ENCODE data around the gene CILP2. TPM values are rescaled to one million over a fixed set of nuclear protein-coding genes. Genes with fewer than 3 reads are reported as not detected.

Gene CILP2
- total and polyA plus RNA-seq, 2 of the 4 experiments (the other 2 are of a cell fraction), result 0.18 to 0.87 TPM

- DNase-seq (no peak), ATAC-seq (ENCODE audit: low read depth) (no peak)
- Histone ChIP-seq H2AFZ (replicated peaks; ENCODE audit: low read length, poor library complexity) (no peak overlapping the region), H3K4me2 (ENCODE audit: low read depth, low read length) (no peak overlapping the region), H3K23ac (ENCODE audit: low read depth, low read length) (no peak overlapping the region), H2BK5ac (ENCODE audit: low read depth, low read length, poor library complexity, severe bottlenecking) (no peak overlapping the region), H3K4me1 (ENCODE audit: control insufficient read depth, insufficient read depth, low read length) (no peaks in the 10 kb centered on the region), H3K27me3 (ENCODE audit: control insufficient read depth, insufficient read depth, low read length) (peaks cover 24% of the 10 kb centered on the region), H3K56ac (ENCODE audit: extremely low read depth, insufficient read depth, low read length) (no peak overlapping the region), H2BK15ac (ENCODE audit: low read depth, low read length) (no peak overlapping the region), H3K9me1 (ENCODE audit: insufficient read depth, low read length) (no peaks in the 10 kb centered on the region), H3K18ac (ENCODE audit: low read depth, low read length) (no peak overlapping the region), H3K14ac (replicated peaks; ENCODE audit: low read depth, low read length) (no peak overlapping the region), H4K20me1 (ENCODE audit: insufficient read depth, low read length) (no peaks in the 10 kb centered on the region; the same call in 1 of the 2 replicates), H4K91ac (ENCODE audit: insufficient read depth, low read depth, low read length) (no peak overlapping the region), H3K4ac (ENCODE audit: low read depth, low read length) (no peak overlapping the region), H3K79me1 (ENCODE audit: low read depth in 1 of 2, low read length in 2 of 2) (no peaks in the 10 kb centered on the region), H2AK9ac (replicated peaks; ENCODE audit: low read depth, low read length, poor library complexity) (no peak overlapping the region), H2BK20ac (ENCODE audit: low read depth, low read length) (no peak overlapping the region), H3K4me3 (ENCODE audit: insufficient read depth, low read depth, low read length) (no peak overlapping the region), H2AK5ac (ENCODE audit: low read depth, low read length) (no peak overlapping the region), H3K9ac (ENCODE audit: low read depth, low read length) (no peak overlapping the region), H4K5ac (ENCODE audit: low read depth, low read length) (no peak overlapping the region), H4K8ac (ENCODE audit: low read depth in 2 of 2, low read length in 2 of 2) (no peak overlapping the region), H2BK120ac (ENCODE audit: low read depth, low read length) (no peak overlapping the region), H3K27ac (ENCODE audit: insufficient read depth, low read length) (no peak overlapping the region), H3K9me3 (ENCODE audit: control insufficient read depth, insufficient read depth, low read length) (no peaks in the 10 kb centered on the region; the same call in 1 of the 2 replicates), H3K36me3 (ENCODE audit: control insufficient read depth, insufficient read depth, low read length) (no peaks in the 10 kb centered on the region)
- no TSS peak for BruUV-seq (replicated peaks)
- in situ Hi-C loops (cut with MboI; ENCODE audit: low sequenced_read_pairs), result loop anchor here (25.0 kb wide), 1 partner anchor 419 kb away; no protein-coding TSS in a partner anchor
- WGBS, 2 experiments (ENCODE audit: extremely low coverage in 2 of 2, insufficient read length in 1 of 2), result 90% methylated on average over 11 of the region's 19 CpGs; no CpG with 5 or more reads in 1 of the 2 experiments
- POLR2A ChIA-PET (ENCODE audit: unreplicated experiment), result no interaction called here
- intact Hi-C loops (cut with micrococcal nuclease), result no loop called here
- dilution Hi-C loops (cut with HindIII; ENCODE audit: low sequenced_read_pairs, unreplicated experiment), result no loop called here
- CTCF ChIA-PET, result interaction anchor here (0.5 to 1.1 kb wide), 2 partner anchors 11 to 30 kb away, joined by 3 to 5 read pairs; no protein-coding TSS in a partner anchor
- no peak for TF ChIP-seq CHD1 (IDR thresholded peaks at IDR 0.05; ENCODE audit: low read depth, low read length)
- TF ChIP-seq NFE2L2 (IDR thresholded peaks at IDR 0.05; ENCODE audit: low read depth, low read length), result no peak
- TF ChIP-seq SMC3 (IDR thresholded peaks at IDR 0.05; ENCODE audit: low read depth, low read length), result no peak
- TF ChIP-seq CTCF (conservative IDR thresholded peaks at IDR 0.05; ENCODE audit: low read depth, low read length), result no peak
Observed at GRCh38 chr19:19543640-19544039, 5.6 kb downstream of the CILP2 start.

Data from IMR-90 (cell line).